SK-N-SH treated with all-trans-retinoic acid at 6 μM for 48 hours (cell line): Measurements from ENCODE around the gene DISP3.

Source experiments
- ATAC-seq: fragments of 200-7000 bp; cut with Tn5 transposase; 3 replicates; pipeline ENCODE4 v1.9.1; 2020; ENCODE audit warnings: mild to moderate bottlenecking, moderate library complexity
- ARNTL ChIP-seq: fragments of 450-650 bp; formaldehyde crosslinking; IDR thresholded peaks from 2 replicates; pipeline ENCODE4 v1.5.0; 2020; ENCODE audit warnings: low read depth, mild to moderate bottlenecking, moderate library complexity, borderline replicate concordance
- BACH2 ChIP-seq: fragments of 250-450 bp; sonication (Bioruptor Pico); IDR thresholded peaks from 2 replicates; pipeline ENCODE4 v1.9.0; 2021; ENCODE audit warnings: mild to moderate bottlenecking, borderline replicate concordance
- CSDC2 ChIP-seq: fragments of 250-450 bp; sonication (Bioruptor Pico); IDR thresholded peaks from 2 replicates; pipeline ENCODE4 v1.5.0; 2020; ENCODE audit warnings: mild to moderate bottlenecking, moderate library complexity
- ESRRG ChIP-seq: fragments of 250-450 bp; sonication (Bioruptor Pico); IDR thresholded peaks from 2 replicates; pipeline ENCODE4 v1.6.1; 2021; ENCODE audit warnings: mild to moderate bottlenecking
- GLIS3 ChIP-seq: fragments of 250-450 bp; sonication (Bioruptor Pico); IDR thresholded peaks from 2 replicates; pipeline ENCODE4 v1.5.0; 2020; ENCODE audit warnings: mild to moderate bottlenecking, moderate library complexity
- ISL1 ChIP-seq: fragments of 250-450 bp; sonication (Bioruptor Pico); IDR thresholded peaks from 2 replicates; pipeline ENCODE4 v2.1.2; 2022; ENCODE audit warnings: mild to moderate bottlenecking, moderate library complexity
- OSR1 ChIP-seq: fragments of 250-450 bp; sonication (Bioruptor Pico); IDR thresholded peaks from 2 replicates; pipeline ENCODE4 v1.8.0; 2022; ENCODE audit warnings: moderate library complexity, mild to moderate bottlenecking, inconsistent platforms
- PPARA ChIP-seq: fragments of 250-450 bp; sonication (Bioruptor Pico); IDR thresholded peaks from 2 replicates; pipeline ENCODE4 v1.5.0; 2020; ENCODE audit warnings: mild to moderate bottlenecking, borderline replicate concordance
- SNAI2 ChIP-seq: fragments of 250-450 bp; sonication (Bioruptor Pico); IDR thresholded peaks from 2 replicates; pipeline ENCODE4 v1.5.0; 2020; ENCODE audit warnings: mild to moderate bottlenecking, moderate library complexity
- TCF4 ChIP-seq: fragments of 250-450 bp; sonication (Bioruptor Pico); IDR thresholded peaks from 2 replicates; pipeline ENCODE4 v1.8.0; 2021; ENCODE audit warnings: mild to moderate bottlenecking, moderate library complexity, borderline replicate concordance
- TOX ChIP-seq: fragments of 250-450 bp; sonication (Bioruptor Pico); IDR thresholded peaks from 2 replicates; pipeline ENCODE4 v1.8.0; 2021; ENCODE audit warnings: mild to moderate bottlenecking, moderate library complexity, borderline replicate concordance
- ZC3H10 ChIP-seq: fragments of 250-450 bp; sonication (Bioruptor Pico); IDR thresholded peaks from 2 replicates; pipeline ENCODE4 v1.5.1; 2021; ENCODE audit warnings: mild to moderate bottlenecking, moderate library complexity
- ZFP3 ChIP-seq: fragments of 250-450 bp; sonication (Bioruptor Pico); IDR thresholded peaks from 2 replicates; pipeline ENCODE4 v1.5.0; 2020; ENCODE audit warnings: mild to moderate bottlenecking, moderate library complexity
- ZFP30 ChIP-seq: fragments of 450-650 bp; formaldehyde crosslinking; IDR thresholded peaks from 2 replicates; pipeline ENCODE4 v1.5.0; 2022; ENCODE audit warnings: mild to moderate bottlenecking, moderate library complexity
- ZNF70 ChIP-seq: fragments of 450-650 bp; formaldehyde crosslinking; IDR thresholded peaks from 2 replicates; pipeline ENCODE4 v1.5.0; 2020; ENCODE audit warnings: mild to moderate bottlenecking, moderate library complexity
- ZNF8 ChIP-seq: fragments of 450-650 bp; formaldehyde crosslinking; IDR thresholded peaks from 2 replicates; pipeline ENCODE4 v1.5.0; 2020; ENCODE audit warnings: mild to moderate bottlenecking, moderate library complexity
- TF ChIP-seq, protein P1 (sequence below): fragments of 250-450 bp; sonication (Bioruptor Pico); IDR thresholded peaks from 2 replicates; pipeline ENCODE4 v1.5.0; 2020; ENCODE audit warnings: mild to moderate bottlenecking, moderate library complexity
- TF ChIP-seq, protein P2 (sequence below): fragments of 250-450 bp; sonication (Bioruptor Pico); IDR thresholded peaks from 2 replicates; pipeline ENCODE4 v1.5.1; 2020; ENCODE audit warnings: low read depth, mild to moderate bottlenecking, moderate library complexity
- TF ChIP-seq, protein P3 (sequence below): fragments of 250-450 bp; sonication (Bioruptor Pico); IDR thresholded peaks from 2 replicates; pipeline ENCODE4 v1.8.0; 2020; ENCODE audit warnings: mild to moderate bottlenecking, moderate library complexity, borderline replicate concordance
- TF ChIP-seq, protein P4 (sequence below): fragments of 250-450 bp; sonication (Bioruptor Pico); IDR thresholded peaks from 2 replicates; pipeline ENCODE4 v1.8.0; 2021; ENCODE audit warnings: low read depth, mild to moderate bottlenecking, moderate library complexity, borderline replicate concordance

Gene DISP3

DNA sequence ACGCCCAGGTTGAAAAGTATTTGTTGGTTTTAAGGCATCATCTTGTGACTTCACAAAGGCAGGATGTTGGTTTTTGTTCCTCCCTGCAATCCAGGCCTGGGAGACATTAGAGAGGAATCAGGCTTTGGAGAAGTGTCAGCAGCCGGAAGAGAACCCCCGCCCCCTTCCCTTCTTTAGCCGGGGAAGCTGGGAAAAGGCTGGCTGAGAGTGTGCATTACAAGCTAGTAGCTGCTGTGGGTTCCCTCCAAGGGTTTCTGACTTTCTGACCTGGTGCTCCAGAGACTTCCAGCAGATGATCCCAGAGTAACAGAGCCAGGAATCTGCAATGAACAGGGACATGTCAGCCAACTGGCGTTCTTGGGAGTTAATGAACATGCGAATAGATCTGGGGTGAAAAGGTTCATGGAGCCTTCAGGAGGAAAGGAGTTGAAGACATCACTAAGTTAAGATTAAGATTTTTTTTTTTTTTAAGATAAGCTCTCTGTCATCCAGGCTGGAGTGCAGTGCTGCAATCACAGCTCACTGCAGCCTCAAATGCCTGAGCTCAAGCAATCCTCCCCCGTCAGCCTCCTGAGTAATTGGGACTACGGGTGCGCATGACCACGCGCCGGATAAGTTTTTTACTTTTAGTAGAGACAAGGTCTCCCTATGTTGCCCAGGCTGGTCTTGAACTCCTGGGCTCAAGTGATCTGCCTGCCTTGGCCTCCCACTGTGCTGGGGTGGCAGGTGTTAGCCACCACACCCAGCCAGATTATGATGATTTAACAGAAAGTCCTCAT is 7.5 kb downstream of the DISP3 start:
- no peak for TF ChIP-seq ZFP30 (CRISPR knock-in tag)
- no peak for ATAC-seq

DNA sequence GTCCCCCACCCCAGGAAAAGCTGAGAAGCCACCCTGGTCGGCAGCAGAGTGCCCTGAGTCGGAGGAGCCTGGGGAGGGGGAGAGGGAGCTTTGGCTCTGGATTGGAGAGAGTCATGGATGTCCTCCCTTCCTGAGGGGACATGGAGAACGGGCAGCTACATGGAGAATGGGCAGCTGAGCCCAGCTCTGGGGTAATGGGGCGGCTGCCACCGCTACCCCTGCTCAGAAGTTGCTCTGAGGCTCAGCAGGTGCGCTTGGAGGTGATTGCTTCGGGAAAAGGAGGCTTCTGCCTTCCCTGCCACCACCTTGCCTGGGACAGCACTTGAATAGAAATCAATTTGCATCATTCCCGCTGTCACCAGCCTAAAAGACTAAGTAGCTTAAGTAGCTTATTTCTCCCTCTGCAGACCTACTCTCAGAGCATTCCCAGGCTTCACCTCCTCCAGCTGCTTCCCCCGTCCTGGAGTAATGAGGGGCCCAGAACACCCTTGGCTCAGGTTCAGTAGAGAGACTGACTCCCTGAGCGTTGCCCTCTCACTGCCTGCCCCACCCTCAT is 8.3 kb downstream of the DISP3 start:
- TF ChIP-seq ZNF8 (no peak), CSDC2 (CRISPR knock-in tag) (no peak), BACH2 (CRISPR knock-in tag) (no peak), TOX (CRISPR knock-in tag) (no peak)
- TF ChIP-seq, all 23 proteins: peak for 0
- no peak for ATAC-seq

DNA sequence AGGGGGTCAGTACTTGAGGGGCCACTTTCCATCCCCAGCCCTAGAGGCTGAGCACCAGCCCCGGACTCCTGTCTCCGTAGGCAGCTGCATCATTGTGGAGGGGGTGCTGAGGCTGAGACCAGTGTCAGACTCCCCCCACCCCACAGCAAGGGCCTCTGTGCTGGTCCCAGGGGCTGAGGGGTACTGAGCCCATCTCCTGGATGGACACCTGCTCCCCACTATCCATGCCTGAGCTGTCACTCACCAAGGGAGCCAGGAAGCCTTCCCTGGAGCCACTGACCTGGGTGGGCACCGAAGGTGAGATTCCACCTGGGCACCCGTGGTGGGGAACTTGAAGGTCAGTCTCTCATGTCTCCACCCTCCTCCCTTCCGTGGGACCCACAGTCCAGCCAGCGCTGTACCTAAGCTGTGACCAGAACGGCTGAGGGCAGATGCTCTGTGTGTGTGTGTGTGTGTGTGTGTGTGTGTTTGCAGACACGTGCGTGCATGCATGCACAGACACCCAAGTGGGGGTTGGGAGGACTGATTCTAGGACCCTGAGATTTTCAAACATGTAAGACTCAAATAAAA is 9.3 kb downstream of the DISP3 start:
- no peak for ATAC-seq
- no peak for TF ChIP-seq ZNF70 (CRISPR knock-in tag)
- TF ChIP-seq ZFP30 (CRISPR knock-in tag) = no peak
- TF ChIP-seq, protein P1, sequence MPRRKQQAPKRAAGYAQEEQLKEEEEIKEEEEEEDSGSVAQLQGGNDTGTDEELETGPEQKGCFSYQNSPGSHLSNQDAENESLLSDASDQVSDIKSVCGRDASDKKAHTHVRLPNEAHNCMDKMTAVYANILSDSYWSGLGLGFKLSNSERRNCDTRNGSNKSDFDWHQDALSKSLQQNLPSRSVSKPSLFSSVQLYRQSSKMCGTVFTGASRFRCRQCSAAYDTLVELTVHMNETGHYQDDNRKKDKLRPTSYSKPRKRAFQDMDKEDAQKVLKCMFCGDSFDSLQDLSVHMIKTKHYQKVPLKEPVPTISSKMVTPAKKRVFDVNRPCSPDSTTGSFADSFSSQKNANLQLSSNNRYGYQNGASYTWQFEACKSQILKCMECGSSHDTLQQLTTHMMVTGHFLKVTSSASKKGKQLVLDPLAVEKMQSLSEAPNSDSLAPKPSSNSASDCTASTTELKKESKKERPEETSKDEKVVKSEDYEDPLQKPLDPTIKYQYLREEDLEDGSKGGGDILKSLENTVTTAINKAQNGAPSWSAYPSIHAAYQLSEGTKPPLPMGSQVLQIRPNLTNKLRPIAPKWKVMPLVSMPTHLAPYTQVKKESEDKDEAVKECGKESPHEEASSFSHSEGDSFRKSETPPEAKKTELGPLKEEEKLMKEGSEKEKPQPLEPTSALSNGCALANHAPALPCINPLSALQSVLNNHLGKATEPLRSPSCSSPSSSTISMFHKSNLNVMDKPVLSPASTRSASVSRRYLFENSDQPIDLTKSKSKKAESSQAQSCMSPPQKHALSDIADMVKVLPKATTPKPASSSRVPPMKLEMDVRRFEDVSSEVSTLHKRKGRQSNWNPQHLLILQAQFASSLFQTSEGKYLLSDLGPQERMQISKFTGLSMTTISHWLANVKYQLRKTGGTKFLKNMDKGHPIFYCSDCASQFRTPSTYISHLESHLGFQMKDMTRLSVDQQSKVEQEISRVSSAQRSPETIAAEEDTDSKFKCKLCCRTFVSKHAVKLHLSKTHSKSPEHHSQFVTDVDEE (CRISPR knock-in tag) = no peak
- TF ChIP-seq, protein P2, sequence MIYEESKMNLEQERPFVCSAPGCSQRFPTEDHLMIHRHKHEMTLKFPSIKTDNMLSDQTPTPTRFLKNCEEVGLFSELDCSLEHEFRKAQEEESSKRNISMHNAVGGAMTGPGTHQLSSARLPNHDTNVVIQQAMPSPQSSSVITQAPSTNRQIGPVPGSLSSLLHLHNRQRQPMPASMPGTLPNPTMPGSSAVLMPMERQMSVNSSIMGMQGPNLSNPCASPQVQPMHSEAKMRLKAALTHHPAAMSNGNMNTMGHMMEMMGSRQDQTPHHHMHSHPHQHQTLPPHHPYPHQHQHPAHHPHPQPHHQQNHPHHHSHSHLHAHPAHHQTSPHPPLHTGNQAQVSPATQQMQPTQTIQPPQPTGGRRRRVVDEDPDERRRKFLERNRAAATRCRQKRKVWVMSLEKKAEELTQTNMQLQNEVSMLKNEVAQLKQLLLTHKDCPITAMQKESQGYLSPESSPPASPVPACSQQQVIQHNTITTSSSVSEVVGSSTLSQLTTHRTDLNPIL (CRISPR knock-in tag) = no peak
- TF ChIP-seq OSR1 (CRISPR knock-in tag) = no peak
- TF ChIP-seq PPARA (CRISPR knock-in tag) = no peak
- TF ChIP-seq ISL1 (CRISPR knock-in tag) = no peak
- no peak for TF ChIP-seq ZNF8
- TF ChIP-seq BACH2 (CRISPR knock-in tag) = no peak
- no peak for TF ChIP-seq TCF4 (CRISPR knock-in tag)

DNA sequence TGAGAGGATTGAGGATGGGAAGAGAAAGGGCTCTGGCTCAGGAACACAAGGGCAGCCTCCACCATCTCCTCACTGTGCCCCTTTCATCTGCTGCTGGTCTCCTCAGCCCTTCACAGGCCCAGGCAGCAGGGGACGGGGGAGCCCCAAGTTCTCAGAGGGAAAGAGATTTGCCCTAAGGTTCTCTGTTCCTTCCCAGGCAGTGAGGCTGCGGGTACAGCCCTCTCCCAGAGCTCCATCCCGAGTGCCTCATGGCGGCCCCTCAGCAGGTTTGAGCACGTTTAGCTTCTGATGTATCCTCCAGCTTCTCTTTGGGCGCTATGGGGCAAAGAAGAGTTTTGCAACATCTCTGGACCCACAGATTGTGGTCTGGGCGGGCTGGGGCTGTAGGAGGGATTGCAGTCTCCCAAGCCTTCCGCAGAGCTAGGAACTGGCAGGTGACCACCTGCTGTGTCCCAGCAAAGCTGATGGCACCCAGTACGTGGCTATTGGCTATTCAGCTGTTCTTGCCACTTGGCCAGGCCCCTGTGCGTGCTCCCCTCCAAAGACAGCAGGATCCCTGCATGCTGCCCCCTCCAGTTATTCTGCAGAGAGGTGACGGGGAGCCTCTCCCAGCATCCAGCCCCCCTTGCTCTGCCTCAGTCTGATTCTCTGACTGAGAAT is 10.1 kb downstream of the DISP3 start:
- ATAC-seq = no peak
- no peak for TF ChIP-seq ZFP3 (CRISPR knock-in tag)
- TF ChIP-seq GLIS3 (CRISPR knock-in tag) = no peak

DNA sequence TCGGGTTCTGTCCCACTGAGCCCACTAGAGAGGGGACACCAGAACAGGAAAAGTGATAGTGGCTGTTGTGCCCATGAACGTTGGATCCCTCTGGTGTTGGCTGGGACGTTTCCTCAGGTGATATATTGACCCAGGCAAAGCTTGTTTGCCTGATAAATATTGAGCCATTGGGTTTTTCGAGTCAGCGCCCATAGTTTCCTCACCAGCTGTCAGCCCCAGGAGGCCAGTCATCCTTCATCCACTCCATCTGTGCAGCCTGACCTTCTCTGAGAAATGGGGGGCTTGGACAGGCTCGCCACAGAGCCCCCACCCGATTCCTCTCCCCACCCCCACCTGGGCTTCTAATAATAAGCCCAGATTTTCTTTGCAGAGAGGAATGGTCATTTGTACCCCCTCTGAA is 13.3 kb downstream of the DISP3 start:
- TF ChIP-seq ZNF70 (CRISPR knock-in tag) (no peak), GLIS3 (CRISPR knock-in tag) (no peak), OSR1 (CRISPR knock-in tag) (no peak), SNAI2 (CRISPR knock-in tag) (no peak)
- no peak for ATAC-seq

DNA sequence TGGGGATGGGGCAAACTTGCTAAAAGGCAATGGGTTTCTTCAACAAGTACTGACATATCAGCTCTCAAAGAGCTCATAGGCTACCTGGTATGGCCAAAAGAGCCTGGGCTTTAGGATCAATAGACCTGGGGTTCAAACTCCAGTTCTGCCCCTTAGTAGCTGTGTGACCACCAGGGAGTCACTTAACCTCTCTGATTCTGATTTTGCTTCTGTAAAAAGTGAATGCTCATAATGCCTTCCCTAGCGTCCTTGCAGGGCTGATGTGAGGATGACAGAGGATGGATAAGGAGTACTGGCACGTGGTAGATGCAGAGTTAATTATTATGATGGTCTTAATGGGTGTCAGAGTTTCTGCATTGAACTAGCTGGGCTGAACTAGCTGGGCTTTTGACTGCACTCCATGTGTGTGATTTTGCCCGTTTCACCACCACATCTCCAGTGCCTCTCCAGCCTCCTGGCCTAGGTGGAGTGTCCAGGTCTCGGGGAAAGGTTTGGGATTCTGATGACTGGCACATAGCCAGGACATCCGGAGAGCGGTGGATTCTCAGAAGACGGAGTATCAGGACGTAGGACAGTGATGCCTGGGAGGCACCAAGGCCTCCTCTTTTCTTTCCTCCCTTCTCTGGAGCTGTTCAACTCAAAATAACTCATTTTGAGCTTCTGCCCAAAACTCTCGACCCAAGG is 15.2 kb downstream of the DISP3 start:
- no peak for ATAC-seq
- TF ChIP-seq OSR1 (CRISPR knock-in tag) (no peak), ZNF8 (no peak), SNAI2 (CRISPR knock-in tag) (no peak), TOX (CRISPR knock-in tag) (no peak), TCF4 (CRISPR knock-in tag) (no peak), ESRRG (CRISPR knock-in tag) (no peak), ZNF70 (CRISPR knock-in tag) (no peak), ZC3H10 (CRISPR knock-in tag) (no peak), ARNTL (CRISPR knock-in tag) (no peak), ZFP30 (CRISPR knock-in tag) (no peak), ZFP3 (CRISPR knock-in tag) (no peak), GLIS3 (CRISPR knock-in tag) (no peak), BACH2 (CRISPR knock-in tag) (no peak)
- TF ChIP-seq, protein P3, sequence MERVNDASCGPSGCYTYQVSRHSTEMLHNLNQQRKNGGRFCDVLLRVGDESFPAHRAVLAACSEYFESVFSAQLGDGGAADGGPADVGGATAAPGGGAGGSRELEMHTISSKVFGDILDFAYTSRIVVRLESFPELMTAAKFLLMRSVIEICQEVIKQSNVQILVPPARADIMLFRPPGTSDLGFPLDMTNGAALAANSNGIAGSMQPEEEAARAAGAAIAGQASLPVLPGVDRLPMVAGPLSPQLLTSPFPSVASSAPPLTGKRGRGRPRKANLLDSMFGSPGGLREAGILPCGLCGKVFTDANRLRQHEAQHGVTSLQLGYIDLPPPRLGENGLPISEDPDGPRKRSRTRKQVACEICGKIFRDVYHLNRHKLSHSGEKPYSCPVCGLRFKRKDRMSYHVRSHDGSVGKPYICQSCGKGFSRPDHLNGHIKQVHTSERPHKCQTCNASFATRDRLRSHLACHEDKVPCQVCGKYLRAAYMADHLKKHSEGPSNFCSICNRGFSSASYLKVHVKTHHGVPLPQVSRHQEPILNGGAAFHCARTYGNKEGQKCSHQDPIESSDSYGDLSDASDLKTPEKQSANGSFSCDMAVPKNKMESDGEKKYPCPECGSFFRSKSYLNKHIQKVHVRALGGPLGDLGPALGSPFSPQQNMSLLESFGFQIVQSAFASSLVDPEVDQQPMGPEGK (CRISPR knock-in tag) = no peak
- TF ChIP-seq, protein P4, sequence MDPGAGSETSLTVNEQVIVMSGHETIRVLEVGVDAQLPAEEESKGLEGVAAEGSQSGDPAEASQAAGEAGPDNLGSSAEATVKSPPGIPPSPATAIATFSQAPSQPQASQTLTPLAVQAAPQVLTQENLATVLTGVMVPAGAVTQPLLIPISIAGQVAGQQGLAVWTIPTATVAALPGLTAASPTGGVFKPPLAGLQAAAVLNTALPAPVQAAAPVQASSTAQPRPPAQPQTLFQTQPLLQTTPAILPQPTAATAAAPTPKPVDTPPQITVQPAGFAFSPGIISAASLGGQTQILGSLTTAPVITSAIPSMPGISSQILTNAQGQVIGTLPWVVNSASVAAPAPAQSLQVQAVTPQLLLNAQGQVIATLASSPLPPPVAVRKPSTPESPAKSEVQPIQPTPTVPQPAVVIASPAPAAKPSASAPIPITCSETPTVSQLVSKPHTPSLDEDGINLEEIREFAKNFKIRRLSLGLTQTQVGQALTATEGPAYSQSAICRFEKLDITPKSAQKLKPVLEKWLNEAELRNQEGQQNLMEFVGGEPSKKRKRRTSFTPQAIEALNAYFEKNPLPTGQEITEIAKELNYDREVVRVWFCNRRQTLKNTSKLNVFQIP (CRISPR knock-in tag) = no peak
- TF ChIP-seq, protein P2 (CRISPR knock-in tag) = no peak
